Measurements from ENCODE around the gene HES1.

GRCh38 chr3:194162817-194163584 lies 27.1 kb downstream of the HES1 start:
- TF ChIP-seq CTCF (IDR thresholded peaks at IDR 0.05) (no peak), POLR2A (IDR thresholded peaks at IDR 0.05) (no peak)

Measured in uterus (tissue), 2 donors.